Bone marrow (tissue), 2 donors: ENCODE results near the gene HSPA12A.

Source experiments
- DNase-seq, 2 donors: peaks; one replicate each; lab custom pipeline; 2025; lab: John Stamatoyannopoulos, UW

HSPA12A gene

GRCh38 chr10:116771101-116771958 lies 29.0 kb upstream of the HSPA12A start:
- no peak for DNase-seq

- DNase-seq = no peak
Measured at GRCh38 chr10:116770281-116770680, 27.9 kb upstream of the HSPA12A start.

DNA sequence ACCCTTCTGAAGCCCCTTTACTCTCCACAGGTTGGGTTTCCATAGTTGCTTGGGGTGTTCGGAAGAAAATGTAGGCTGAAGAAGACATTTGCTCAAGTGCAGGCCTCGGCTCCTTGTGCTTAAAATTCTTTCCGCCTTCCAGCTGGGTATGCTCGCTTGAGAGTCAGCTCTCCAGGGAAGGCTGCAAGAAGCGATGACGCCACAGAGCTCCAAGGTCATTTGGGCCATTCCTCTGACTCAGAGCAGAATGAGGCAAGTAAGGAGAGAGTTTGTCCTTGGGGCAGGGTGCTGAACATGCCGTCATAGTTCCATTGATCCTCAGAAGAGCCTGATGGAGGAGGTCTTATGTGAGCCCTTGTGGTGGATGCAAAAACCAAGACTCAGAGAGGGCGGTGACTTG lies 27.4 kb upstream of the HSPA12A start:
- no peak for DNase-seq

DNA sequence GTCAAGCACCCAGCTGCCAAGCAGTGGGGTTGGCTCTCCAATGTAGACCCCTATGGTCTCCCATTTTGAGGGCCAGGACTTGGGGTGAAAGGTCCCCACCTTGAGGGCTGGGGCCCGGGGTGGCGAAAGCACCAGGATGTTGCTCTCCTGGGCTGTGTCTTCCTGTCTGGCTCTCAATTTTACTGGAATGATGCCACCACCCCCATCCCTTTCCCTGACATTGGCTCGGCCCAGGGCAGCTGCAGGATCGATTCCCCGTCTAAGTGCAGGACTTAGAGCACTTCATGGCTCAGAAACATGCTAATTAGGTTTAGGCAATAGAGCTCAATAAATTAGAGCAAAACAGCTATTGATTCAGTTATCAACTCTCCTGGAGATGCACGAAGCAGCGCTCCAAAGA lies 27.0 kb upstream of the HSPA12A start:
- no peak for DNase-seq

- no peak for DNase-seq
Measured at GRCh38 chr10:116768786-116769185, 26.4 kb upstream of the HSPA12A start.

DNA sequence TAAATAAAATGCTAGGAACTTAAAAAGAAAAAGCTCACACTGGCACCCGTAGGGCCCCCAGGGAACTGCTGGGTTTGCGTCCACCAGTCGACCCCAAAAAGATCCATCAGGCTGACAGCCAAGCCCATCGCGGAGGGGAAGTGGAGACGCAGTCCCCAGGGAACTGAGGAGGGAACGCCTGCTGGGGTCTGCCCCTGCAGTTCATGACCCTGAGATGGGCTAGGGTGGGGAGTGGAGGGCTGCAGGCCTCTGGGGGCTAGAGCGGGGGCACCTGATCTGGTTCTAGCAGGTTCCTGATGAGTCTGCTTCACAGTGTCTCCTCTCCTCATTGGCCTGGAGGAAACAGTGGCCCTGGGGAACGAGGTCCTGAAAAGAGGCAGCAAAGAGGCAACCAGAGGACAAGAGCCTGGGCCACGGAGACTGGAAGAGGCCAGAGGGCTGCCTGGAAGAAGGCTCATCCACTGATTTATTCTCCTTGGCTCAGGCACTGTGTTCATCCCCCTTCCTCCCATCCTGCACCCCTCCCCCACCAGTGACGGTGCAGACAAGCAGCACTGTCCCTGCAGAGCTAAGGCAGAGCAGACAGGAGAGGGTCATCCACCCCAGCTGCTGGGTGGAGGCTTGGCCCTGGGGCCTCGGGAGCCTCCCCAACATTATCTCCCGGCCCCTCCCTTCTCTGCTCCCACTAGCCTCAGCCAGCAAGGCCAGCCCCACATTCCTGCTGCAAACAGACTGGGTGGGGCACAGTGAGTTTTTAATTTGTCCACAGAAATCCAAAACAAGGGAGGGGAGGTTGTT lies 24.7 kb upstream of the HSPA12A start:
- no peak for DNase-seq

- no peak for DNase-seq
Measured at GRCh38 chr10:116766241-116766827, 24.0 kb upstream of the HSPA12A start.

DNA sequence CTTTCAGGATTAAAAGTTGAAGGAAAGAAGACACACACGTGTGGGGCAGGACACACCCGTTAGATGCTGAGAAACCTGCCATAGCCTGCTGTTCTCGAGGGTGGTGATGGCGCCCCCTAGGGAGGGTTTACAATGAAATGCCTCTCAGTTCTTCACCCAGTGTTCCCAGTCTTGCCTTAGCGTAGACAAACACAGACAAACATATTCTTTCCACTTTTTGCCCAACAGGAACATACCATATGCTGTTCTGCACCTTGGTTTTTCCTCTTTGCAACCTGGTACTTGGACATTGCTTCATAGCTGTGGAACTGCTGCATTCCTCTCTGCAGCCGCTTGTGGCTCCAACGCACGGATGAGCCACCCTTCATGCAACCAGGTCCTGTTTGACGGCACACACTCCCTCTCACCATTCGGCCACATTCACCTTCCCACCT lies 23.3 kb upstream of the HSPA12A start:
- DNase-seq = no peak

DNA sequence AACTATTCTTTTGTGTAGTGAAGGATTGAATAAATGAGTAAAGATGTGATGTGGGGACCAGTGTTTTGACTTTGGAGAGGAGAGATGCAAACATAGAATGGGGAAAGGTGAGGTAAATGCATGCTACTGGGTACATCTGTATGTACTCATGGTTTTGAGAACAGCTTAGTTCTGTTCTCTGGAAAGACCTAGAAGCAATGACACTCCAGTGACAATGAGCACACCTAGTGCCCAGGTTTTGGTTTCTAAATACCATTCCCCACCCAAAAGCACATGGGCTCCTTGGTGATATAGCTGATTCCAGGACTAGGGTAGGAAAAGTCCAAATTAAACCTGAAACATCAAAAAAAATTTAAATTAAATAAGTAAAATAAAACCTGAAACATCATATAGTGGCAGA lies 22.6 kb upstream of the HSPA12A start:
- DNase-seq = no peak

- no peak for DNase-seq
Measured at GRCh38 chr10:116763440-116763839, 21.1 kb upstream of the HSPA12A start.

- no peak for DNase-seq
Measured at GRCh38 chr10:116761883-116762282, 19.5 kb upstream of the HSPA12A start.

- no peak for DNase-seq
Measured at GRCh38 chr10:116760919-116761318, 18.6 kb upstream of the HSPA12A start.

- no peak for DNase-seq
Measured at GRCh38 chr10:116757246-116757645, 14.9 kb upstream of the HSPA12A start.

GRCh38 chr10:116756277-116756676 lies 13.9 kb upstream of the HSPA12A start:
- DNase-seq = no peak

GRCh38 chr10:116753759-116754158 lies 11.4 kb upstream of the HSPA12A start:
- DNase-seq = no peak

- DNase-seq = no peak
Measured at GRCh38 chr10:116752969-116753665, 10.8 kb upstream of the HSPA12A start.

GRCh38 chr10:116752563-116752962 lies 10.2 kb upstream of the HSPA12A start:
- no peak for DNase-seq

- DNase-seq = no peak
Measured at GRCh38 chr10:116748471-116748870, 6.1 kb upstream of the HSPA12A start.

DNA sequence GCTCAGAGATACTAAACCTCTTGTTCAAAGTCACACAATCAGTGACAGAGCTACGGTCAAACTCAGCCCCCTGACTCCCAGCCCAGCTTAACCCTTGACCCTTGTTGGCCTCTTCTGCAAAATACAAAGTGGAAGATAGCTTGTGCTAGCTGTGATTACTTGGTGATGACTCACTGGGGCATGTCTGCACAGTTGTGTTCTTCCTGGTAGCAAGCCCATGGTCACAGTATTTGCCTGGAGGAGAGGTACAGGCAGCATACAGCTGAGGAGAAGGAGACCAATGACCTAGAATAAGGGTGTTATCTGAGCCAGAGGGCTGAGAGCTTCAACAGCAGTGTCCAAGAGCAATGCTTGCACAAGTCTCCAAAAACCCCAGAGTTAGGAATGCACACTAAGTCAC lies 5.7 kb upstream of the HSPA12A start:
- no peak for DNase-seq

GRCh38 chr10:116747325-116747724 lies 5.0 kb upstream of the HSPA12A start:
- DNase-seq = no peak

GRCh38 chr10:116744885-116745284 lies 2.5 kb upstream of the HSPA12A start:
- DNase-seq = no peak

DNA sequence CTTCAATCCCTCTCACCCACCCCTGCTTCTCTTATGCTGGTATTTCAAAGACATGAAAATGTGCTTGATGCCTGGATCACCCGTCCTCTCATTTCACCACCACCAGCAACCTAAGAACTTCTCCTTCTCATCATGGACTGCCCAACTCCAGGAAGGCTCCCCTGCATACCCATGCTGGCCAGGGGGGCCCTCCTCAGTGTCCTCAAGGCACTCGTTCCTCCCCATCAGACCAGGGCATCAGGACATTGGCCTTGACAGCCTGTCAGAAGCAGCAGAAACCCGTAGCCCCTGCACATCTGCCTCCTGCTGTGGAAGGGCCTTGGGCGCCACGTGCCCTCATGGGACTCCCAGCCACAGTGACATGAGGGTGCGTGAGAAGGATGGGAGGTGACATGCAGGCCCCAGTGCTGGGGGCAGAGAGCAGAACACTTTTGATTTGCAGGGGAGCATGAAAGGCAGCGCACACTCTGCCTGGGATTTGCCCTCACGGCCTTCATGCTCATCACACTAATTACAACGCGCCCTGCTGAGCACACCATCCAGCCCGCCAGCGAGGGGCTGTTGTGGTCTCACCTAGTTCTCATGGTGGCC lies 1.9 kb upstream of the HSPA12A start:
- no peak for DNase-seq
